GM12864 (cell line): ENCODE data around the gene SH3PXD2A.

Experiments
- DNase-seq: peaks from one replicate; pipeline ENCODE4 v3.0.0-alpha.2; 2011; ENCODE audit warnings: low read depth
- H3K4me3 ChIP-seq: 2 replicates; pipeline ENCODE4 v1.5.1; 2011; ENCODE audit warnings: mild to moderate bottlenecking, low read depth, low read length, control low read depth
- CTCF ChIP-seq: IDR thresholded peaks from 2 replicates; pipeline ENCODE4 v1.5.1; 2011; ENCODE audit warnings: low read depth, mild to moderate bottlenecking, moderate library complexity, low read length, control low read depth, inconsistent platforms; ENCODE audit errors: missing control alignments

The SH3PXD2A gene

GRCh38 chr10:103720328-103720963 is 134.9 kb downstream of the SH3PXD2A start:
- H3K4me3 ChIP-seq, result no peak overlapping the region
- TF ChIP-seq CTCF, result no peak
- DNase-seq, result no peak

GRCh38 chr10:103719036-103719435 is 136.3 kb downstream of the SH3PXD2A start:
- no peak for TF ChIP-seq CTCF
- no peak for DNase-seq
- no peak overlapping the region for H3K4me3 ChIP-seq

GRCh38 chr10:103718247-103718620 is 137.1 kb downstream of the SH3PXD2A start:
- TF ChIP-seq CTCF, result no peak
- no peak for DNase-seq
- no peak overlapping the region for H3K4me3 ChIP-seq

- DNase-seq, result no peak
- TF ChIP-seq CTCF, result no peak
- H3K4me3 ChIP-seq, result no peak overlapping the region
These were observed 137.8 kb downstream of the SH3PXD2A start for GRCh38 chr10:103717341-103718246.

- no peak overlapping the region for H3K4me3 ChIP-seq
- DNase-seq, result no peak
- TF ChIP-seq CTCF, result no peak
These were observed 138.9 kb downstream of the SH3PXD2A start for GRCh38 chr10:103716206-103717160.

- no peak for DNase-seq
- no peak overlapping the region for H3K4me3 ChIP-seq
- no peak for TF ChIP-seq CTCF
These were observed 139.9 kb downstream of the SH3PXD2A start for GRCh38 chr10:103715430-103715829.
